Measurements from ENCODE around the gene LACTB.

Gene LACTB

GRCh38 chr15:63134245-63134985 lies 12.8 kb downstream of the LACTB start:
- TF ChIP-seq ZNF274 (IDR thresholded peaks at IDR 0.05; ENCODE audit: low read depth, low read length), result no peak
- H3K4me3 ChIP-seq (ENCODE audit: low read length), result no peak overlapping the region

GRCh38 chr15:63135281-63135680 lies 13.6 kb downstream of the LACTB start:
- H3K4me3 ChIP-seq (ENCODE audit: low read length), result no peak overlapping the region
- TF ChIP-seq ZNF274 (IDR thresholded peaks at IDR 0.05; ENCODE audit: low read depth, low read length), result no peak

DNA sequence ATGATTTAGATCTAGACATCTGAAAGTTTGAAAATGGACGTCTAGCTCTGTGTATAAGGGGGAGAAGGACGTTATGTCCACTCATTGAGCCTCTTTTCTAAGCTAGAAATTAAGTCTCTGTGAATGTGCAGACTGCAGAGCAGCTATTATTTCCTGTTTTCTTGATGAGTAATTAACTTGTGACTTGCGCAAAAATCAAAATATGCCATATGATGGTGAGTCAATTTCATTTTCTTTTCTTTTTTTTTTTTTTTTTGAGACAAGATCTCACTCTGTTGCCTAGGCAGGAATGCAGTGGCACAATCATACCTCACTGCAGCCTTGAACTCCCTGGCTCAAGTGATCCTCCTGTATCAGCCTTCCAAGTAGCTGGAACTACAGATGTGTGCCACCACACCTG lies 14.1 kb downstream of the LACTB start:
- TF ChIP-seq ZNF274 (IDR thresholded peaks at IDR 0.05; ENCODE audit: low read depth, low read length), result no peak
- no peak overlapping the region for H3K4me3 ChIP-seq (ENCODE audit: low read length)

DNA sequence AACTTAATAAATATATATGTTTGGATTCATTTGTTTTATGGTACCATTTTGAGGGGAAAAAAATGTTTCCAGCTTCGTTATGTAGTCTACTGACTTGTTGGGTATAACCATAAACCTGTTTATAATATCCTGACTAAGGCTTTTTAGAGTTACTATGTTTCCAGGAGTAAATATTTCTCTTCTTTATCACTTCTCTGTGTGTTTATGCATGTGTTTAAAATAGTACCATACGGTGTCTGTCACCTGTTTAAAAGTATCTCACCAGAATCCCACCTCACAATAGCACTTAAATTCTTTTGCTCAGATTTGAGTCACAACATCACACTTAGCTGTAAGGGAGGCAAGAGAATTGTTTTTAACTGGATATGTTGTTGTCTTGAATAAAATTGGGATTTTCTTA lies 15.1 kb downstream of the LACTB start:
- H3K4me3 ChIP-seq (ENCODE audit: low read length), result no peak overlapping the region
- TF ChIP-seq ZNF274 (IDR thresholded peaks at IDR 0.05; ENCODE audit: low read depth, low read length), result no peak

DNA sequence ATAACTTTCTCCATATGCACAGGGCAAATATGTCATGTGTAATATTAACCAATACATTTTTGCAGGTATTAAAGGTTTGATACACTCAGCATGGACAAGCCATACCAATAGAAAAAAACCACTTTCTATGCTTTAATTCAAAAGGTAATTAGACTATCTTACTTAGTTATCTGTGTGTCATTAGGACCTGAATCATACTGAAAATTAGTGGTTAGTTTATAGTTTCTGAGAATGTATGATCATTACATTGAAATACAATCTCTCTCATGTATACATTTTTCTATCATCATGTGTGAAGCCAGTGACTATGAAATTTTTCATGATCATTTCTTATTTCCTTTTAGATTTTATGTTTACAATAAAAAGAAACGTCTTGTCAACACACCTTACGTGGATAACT lies 19.3 kb downstream of the LACTB start:
- H3K4me3 ChIP-seq (ENCODE audit: low read length), result no peak overlapping the region
- TF ChIP-seq ZNF274 (IDR thresholded peaks at IDR 0.05; ENCODE audit: low read depth, low read length), result no peak

- TF ChIP-seq ZNF274 (IDR thresholded peaks at IDR 0.05; ENCODE audit: low read depth, low read length), result no peak
These were observed 23.8 kb downstream of the LACTB start for GRCh38 chr15:63145426-63145825.

GRCh38 chr15:63146684-63147083 lies 25.0 kb downstream of the LACTB start:
- no peak overlapping the region for H3K4me3 ChIP-seq (ENCODE audit: low read length)
- no peak for TF ChIP-seq ZNF274 (IDR thresholded peaks at IDR 0.05; ENCODE audit: low read depth, low read length)

More at GRCh38 chr15:63145426-63145825, 23.8 kb downstream of the LACTB start:
- H3K4me3 ChIP-seq (ENCODE audit: low read length), result no peak overlapping the region

GRCh38 chr15:63151665-63152064 lies 30.0 kb downstream of the LACTB start:
- H3K4me3 ChIP-seq (ENCODE audit: low read length), result no peak overlapping the region
- no peak for TF ChIP-seq ZNF274 (IDR thresholded peaks at IDR 0.05; ENCODE audit: low read depth, low read length)

DNA sequence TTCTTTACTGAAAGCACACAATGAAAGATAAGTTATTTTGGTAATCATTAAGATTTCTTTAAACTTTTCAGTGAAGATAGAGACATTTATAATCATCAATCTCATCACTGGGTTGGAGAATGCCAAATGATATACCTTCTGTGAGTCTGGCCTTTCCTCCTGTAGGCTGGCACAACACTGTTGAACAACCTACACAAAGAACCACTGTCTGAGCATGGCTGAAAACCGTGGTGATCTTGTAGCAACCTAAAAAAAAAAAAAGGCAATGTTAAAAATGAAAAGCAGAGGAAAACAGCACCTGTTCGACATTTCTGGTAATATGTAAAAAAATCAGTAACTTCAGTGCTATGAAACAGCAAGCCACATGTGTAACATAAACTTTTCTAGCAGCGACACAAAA lies 33.8 kb downstream of the LACTB start:
- TF ChIP-seq ZNF274 (IDR thresholded peaks at IDR 0.05; ENCODE audit: low read depth, low read length), result no peak
- peak overlapping the region; percentile 84 for H3K4me3 ChIP-seq (ENCODE audit: low read length)

GRCh38 chr15:63156086-63156710 lies 34.5 kb downstream of the LACTB start:
- no peak for TF ChIP-seq ZNF274 (IDR thresholded peaks at IDR 0.05; ENCODE audit: low read depth, low read length)
- H3K4me3 ChIP-seq (ENCODE audit: low read length), result peak overlapping the region; percentile 84

- H3K4me3 ChIP-seq (ENCODE audit: low read length), result peak overlapping the region; percentile 84
These were observed 35.1 kb downstream of the LACTB start for GRCh38 chr15:63156755-63157117.

DNA sequence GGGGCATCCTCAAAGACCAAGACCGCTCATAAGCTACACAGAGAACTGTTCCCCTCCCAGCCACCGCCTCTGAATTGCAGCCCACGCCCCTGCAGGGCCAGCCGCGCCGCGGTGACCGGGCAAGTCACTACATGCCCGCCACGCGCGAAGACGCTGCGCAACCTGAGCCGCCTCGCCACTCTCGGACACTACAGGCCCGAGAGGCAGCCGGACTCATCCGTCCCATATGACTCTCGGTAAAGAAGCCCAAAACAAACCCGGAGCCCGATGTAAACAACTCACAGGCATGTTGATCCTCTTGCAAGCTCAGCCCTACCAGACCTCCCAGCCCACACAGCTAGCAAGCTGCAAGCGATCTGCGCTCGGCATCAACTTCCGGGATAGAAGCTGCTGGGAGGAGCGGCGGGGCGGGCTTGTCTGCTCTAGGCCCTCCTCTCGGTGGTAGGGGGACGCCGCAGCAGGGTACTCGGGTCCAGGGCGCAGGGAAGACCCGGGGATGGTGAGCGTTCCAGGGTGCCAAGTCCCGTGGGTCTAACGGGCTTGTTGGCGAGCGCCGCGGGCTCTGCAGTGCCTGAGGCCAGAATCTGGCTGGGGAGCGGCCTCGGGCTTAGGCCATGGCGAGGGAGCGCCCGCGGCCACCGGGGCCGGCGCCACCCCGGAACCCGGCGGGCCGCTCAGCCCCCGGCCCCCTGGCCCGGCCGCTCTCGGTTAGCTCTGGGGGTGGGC lies 35.6 kb downstream of the LACTB start, which contains the start of gene RPS27L:
Gene RPS27L, minus strand, starts transcription at position 360 of the 726 bp plus-strand sequence. Its CDS starts 72 bp downstream, at position 288.
- peak within 1 kb of the TSS; percentile 84 for H3K4me3 ChIP-seq (ENCODE audit: low read length)
- no peak for TF ChIP-seq ZNF274 (IDR thresholded peaks at IDR 0.05; ENCODE audit: low read depth, low read length)

More at GRCh38 chr15:63156755-63157117, 35.1 kb downstream of the LACTB start:
- TF ChIP-seq ZNF274 (IDR thresholded peaks at IDR 0.05; ENCODE audit: low read depth, low read length), result no peak

GRCh38 chr15:63157891-63158431 lies 36.3 kb downstream of the LACTB start:
- TF ChIP-seq ZNF274 (IDR thresholded peaks at IDR 0.05; ENCODE audit: low read depth, low read length), result no peak
- peak overlapping the region; percentile 84 for H3K4me3 ChIP-seq (ENCODE audit: low read length)

DNA sequence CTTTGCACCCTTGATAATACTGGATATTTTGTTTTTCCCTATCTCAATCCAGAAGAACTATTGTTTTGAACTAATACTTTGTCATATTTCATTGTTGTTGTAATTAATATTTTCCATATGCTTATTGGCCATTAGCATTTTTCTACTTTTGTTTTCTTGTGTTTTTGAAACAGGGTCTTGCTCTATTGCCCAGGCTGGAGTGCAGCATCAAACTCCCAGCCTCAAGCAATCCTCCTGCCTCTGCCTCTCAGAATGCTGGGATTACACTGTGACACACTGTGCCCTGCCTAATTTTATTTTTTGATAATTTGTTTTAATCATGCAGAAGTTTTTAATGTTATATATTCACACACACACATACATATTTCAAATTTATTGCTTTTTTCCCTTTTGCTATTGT lies 39.0 kb downstream of the LACTB start:
- H3K4me3 ChIP-seq (ENCODE audit: low read length), result no peak overlapping the region
- no peak for TF ChIP-seq ZNF274 (IDR thresholded peaks at IDR 0.05; ENCODE audit: low read depth, low read length)
